NCI-H2107 (cell line): Measurements from ENCODE around the gene DSP.

Experiments used
- DNase-seq: peaks from one replicate; lab custom pipeline; 2025; lab: John Stamatoyannopoulos, UW

The DSP gene

DNA sequence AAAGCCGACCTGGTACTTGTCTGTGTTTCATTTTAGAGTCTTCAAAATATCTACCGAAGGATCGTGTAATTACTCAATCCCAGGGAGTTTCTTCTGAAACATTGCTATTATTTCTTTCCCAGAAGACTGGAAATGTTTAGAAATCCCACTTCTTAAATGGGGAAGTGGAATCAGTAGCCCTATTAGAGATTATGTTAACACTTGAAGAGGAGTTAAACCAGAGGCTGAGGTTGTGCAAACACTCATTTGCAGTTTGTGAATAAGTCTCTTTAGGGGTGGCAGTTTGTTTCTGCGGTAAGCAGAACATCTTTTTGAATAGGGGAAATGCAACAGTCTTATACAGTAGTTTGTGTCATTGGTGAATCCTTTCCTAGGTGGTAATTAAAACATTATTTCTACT is 21.3 kb downstream of the DSP start:
- DNase-seq = no peak

- no peak for DNase-seq
Observed at GRCh38 chr6:7566107-7566506, 24.6 kb downstream of the DSP start.

DNA sequence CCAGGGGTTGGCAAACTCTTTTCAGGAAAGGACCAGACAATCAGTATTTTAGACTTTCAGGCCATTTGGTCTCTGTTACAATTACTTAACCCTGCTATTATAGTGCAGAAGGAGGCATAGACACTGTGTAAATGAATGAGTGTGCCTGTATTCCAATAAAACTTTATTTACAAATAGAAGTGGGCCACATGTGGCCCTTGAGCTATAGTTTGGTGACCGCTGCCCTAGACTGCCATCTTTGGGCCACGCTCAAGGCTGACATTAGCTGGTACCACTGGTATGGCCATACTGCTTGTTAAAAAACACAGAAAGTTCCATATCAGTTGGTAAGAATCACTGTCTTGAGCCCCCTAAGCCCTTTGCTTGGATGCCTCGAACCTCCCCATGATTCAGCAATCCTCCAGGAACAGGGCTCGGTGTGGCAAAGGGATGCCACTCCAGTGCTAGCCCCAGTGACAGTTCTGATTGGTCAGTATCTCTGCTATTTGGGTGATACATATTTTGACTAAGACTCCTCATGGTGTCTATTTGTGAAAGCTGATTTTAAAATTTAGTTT is 25.2 kb downstream of the DSP start:
- no peak for DNase-seq

- no peak for DNase-seq
Observed at GRCh38 chr6:7568021-7568420, 26.6 kb downstream of the DSP start.

DNA sequence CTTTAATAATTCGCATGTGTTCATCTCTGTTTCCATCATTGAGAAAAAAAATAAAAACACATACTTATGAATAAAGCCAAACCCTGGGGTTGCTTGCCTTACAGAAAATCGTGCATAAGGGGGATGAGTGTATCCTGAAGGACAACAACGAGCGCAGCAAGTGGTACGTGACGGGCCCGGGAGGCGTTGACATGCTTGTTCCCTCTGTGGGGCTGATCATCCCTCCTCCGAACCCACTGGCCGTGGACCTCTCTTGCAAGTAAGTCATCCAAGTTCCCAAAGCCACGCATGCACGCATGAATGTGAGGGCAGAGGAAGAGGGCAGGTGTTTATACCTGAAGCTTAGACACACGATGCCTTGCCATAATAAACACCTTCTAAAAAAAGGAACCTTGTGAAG is 27.6 kb downstream of the DSP start:
- no peak for DNase-seq

DNA sequence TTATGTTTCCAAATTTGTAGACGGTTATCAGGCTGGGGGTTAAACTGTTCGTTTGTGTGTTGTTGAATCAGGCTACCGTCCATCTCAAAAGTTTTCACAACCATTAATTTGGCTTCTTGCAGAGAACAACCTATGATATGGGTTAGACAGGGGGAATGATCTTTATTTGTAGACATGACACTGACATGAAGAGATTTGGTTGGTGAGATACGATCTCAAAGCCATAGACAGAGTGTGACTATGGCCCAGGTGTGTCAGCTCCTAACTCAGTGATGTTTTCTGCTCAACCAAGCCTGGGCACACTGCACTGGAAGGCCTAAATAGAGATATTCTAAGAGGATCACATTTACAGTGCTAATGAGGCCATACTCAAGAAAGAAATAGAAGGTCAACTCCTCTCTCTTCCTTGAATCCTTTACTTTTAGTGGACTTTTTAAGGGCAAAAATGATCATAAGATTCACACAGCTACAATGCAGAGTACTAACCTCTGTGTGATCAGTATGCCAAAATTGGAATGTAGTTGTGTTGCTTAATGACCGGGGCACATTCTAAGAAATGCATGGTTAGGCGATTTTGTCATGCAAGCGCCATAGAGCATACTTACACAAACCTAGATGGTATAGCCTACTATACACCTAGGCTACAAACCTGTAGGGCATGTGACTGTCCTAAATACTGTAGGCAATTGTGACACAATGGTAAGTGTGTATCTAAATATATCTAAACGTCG is 30.9 kb downstream of the DSP start:
- DNase-seq = no peak

DNA sequence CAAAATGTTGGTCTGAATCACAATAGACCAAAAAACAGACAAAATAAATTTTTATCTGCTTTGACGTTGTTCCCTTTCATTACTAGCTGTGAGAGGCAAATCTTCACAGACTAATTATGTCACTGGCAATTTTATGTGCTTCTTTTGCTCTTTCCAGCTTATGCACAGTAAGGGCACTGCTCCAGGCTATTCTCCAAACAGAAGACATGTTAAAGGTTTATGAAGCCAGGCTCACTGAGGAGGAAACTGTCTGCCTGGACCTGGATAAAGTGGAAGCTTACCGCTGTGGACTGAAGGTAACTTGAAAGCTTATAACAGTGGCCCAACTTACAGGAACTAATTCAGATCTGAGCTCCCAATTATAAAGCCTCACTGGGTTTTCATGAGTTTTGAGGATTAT is 33.0 kb downstream of the DSP start:
- DNase-seq = no peak

- DNase-seq = no peak
Observed at GRCh38 chr6:7578516-7578915, 37.0 kb downstream of the DSP start.

DNA sequence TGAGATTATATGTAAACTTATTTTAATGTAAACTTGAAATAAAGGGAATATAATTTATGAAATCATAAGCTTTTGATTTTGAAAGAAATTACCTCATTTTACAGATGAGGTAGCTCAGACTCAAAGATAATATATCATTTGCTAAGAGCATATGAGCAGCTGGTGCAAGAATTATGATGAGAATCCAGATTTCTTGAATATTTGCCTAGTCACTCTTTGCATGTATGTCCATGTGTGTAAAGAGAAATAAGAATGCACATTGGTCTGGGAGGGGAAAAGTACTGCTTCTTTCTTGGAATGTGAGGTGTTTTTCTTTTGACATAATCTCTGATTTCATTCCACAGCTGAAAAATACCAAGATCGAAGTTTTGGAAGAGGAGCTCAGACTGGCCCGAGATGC is 37.5 kb downstream of the DSP start:
- no peak for DNase-seq

GRCh38 chr6:7579851-7580250 is 38.4 kb downstream of the DSP start:
- DNase-seq = no peak

- no peak for DNase-seq
Observed at GRCh38 chr6:7580537-7580926, 39.1 kb downstream of the DSP start.

- no peak for DNase-seq
Observed at GRCh38 chr6:7580927-7581618, 39.6 kb downstream of the DSP start.

DNA sequence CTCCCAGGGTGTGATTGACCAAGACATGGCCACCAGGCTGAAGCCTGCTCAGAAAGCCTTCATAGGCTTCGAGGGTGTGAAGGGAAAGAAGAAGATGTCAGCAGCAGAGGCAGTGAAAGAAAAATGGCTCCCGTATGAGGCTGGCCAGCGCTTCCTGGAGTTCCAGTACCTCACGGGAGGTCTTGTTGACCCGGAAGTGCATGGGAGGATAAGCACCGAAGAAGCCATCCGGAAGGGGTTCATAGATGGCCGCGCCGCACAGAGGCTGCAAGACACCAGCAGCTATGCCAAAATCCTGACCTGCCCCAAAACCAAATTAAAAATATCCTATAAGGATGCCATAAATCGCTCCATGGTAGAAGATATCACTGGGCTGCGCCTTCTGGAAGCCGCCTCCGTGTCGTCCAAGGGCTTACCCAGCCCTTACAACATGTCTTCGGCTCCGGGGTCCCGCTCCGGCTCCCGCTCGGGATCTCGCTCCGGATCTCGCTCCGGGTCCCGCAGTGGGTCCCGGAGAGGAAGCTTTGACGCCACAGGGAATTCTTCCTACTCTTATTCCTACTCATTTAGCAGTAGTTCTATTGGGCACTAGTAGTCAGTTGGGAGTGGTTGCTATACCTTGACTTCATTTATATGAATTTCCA is 43.9 kb downstream of the DSP start:
- DNase-seq = no peak

- DNase-seq = no peak
Observed at GRCh38 chr6:7587631-7588100, 46.2 kb downstream of the DSP start.

- no peak for DNase-seq
Observed at GRCh38 chr6:7588506-7588905, 47.0 kb downstream of the DSP start.

GRCh38 chr6:7589221-7589620 is 47.8 kb downstream of the DSP start:
- DNase-seq = no peak

GRCh38 chr6:7589949-7590917 is 48.8 kb downstream of the DSP start, which contains the start of gene SNRNP48:
TSS of gene SNRNP48 (plus strand) at chr6:7590198. CDS start at chr6:7590258, 60 bp downstream.
- DNase-seq = peak; percentile 47

GRCh38 chr6:7590918-7591302 is 49.4 kb downstream of the DSP start:
- DNase-seq = no peak

DNA sequence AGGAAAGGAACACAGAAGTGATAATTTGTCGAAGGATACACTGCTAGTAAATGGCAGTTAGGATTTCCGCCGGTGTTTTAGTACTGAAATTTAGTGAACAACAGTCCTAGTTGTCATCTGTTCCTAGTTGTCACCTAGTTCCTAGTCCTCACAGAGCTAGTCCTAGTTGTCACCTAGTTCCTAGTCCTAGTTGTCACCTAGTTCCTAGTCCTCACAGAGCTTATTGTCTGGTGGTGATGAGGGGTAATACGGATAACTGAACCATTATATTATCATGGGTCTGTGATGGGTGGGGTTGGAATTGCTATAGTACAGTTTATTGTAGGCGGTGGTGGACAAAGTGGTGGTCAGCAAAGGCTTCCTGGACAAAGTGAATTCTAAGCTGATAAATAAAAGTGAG is 50.3 kb downstream of the DSP start:
- DNase-seq = no peak

- no peak for DNase-seq
Observed at GRCh38 chr6:7593229-7593628, 51.8 kb downstream of the DSP start.

DNA sequence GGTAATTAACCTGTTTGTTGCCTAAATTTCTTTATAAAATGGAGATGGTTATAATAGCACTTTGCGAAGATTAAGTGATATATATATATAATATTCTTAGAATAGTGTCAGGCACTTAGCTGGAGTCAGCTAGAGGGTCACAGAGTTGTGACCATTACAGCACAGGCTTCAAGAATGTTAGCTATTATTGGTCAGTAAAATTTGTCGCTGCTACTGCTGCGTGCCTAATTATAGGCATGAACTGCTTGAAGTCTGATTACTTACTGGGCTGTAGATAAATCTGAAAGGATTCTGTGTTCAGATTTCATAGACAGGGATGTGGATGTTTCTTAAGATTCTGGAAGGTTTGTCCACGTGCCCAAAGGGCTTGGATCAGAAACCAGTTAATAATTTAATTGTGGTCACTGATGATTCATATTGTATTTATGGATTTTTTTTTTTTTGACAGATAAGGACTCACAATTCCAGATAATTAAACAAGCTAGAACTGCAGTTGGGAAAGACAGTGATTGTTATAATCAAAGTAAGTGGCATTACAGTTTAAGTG is 53.2 kb downstream of the DSP start:
- no peak for DNase-seq
